AG04450 (cell line): ENCODE data around the gene TMOD4. TPM values are rescaled to one million over a fixed set of nuclear protein-coding genes. Genes with fewer than 3 reads are reported as not detected.

ENCODE experiments used
- CTCF ChIA-PET: fragments of 300-600, 350-600 bp; formaldehyde crosslinking; extraction: SDS; loops from one replicate; lab custom pipeline; 2022; ENCODE audit warnings: antibody characterized with exemption, inconsistent platforms; lab: Charles Lee
- POLR2A ChIA-PET: fragments of 350-600 bp; formaldehyde crosslinking; extraction: SDS; loops from one replicate; lab custom pipeline; 2021; ENCODE audit warnings: antibody characterized with exemption, inconsistent platforms; lab: Yijun Ruan, JAX
- DNase-seq: peaks from one replicate; pipeline ENCODE4 v3.0.0-alpha.2; 2011; ENCODE audit warnings: low read depth, low spot score
- H3K27ac ChIP-seq: one replicate; pipeline ENCODE4 v1.5.1; 2012; ENCODE audit warnings: low read depth, low read length, control low read depth
- H3K27me3 ChIP-seq: one replicate; pipeline ENCODE4 v1.6.0; 2012; ENCODE audit warnings: low read length; ENCODE audit not compliant: control insufficient read depth, insufficient read depth
- H3K4me3 ChIP-seq: 2 replicates; pipeline ENCODE4 v1.5.1; 2011; ENCODE audit warnings: mild to moderate bottlenecking, low read depth, low read length, control low read depth
- H3K9me3 ChIP-seq: 2 replicates; pipeline ENCODE4 v1.5.1; 2012; ENCODE audit warnings: low read length; ENCODE audit not compliant: control insufficient read depth, insufficient read depth
- polyA plus RNA-seq: library from polyadenylated mRNA; depleted of rRNA; stranded (reverse); fragments of >200 nt; gene quantifications from 2 replicates; pipeline ENCODE4 v1.2.3, GENCODE V29; 2011
- TF ChIP-seq, protein P1 (sequence below): IDR thresholded peaks from 2 replicates; pipeline ENCODE4 v1.5.1; 2011; ENCODE audit warnings: low read depth, low read length, control low read depth, inconsistent platforms

Gene TMOD4
- polyA plus RNA-seq, 1 experiment, result not detected

DNA sequence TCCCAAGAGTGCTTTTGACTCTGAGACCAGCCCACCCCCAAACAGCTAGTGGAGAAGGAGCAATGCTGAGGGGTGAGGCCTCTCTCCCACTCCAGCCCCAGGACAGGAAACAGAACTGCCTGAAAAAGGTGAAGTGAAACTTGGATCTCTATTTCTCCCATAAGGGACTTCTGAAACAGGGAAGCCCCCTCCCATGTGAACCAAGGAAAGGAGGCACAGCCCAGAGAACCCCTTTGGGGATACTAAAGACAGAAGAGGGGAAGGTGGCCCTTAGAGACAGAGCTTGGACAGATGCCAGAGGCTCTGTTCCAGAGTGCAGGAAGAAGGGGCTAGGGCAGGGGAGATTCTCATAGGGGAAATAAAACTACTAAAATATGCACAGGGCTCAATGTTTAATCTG lies 16.4 kb downstream of the TMOD4 start:
- no peak overlapping the region for H3K4me3 ChIP-seq
- CTCF ChIA-PET, result interaction anchor here (6.5 kb wide), 1 partner anchor 60 kb away, joined by 162 read pairs; no protein-coding TSS in a partner anchor
- no peaks in the 10 kb centered on the region for H3K27me3 ChIP-seq
- no peaks in the 10 kb centered on the region for H3K9me3 ChIP-seq
- TF ChIP-seq, protein P1, sequence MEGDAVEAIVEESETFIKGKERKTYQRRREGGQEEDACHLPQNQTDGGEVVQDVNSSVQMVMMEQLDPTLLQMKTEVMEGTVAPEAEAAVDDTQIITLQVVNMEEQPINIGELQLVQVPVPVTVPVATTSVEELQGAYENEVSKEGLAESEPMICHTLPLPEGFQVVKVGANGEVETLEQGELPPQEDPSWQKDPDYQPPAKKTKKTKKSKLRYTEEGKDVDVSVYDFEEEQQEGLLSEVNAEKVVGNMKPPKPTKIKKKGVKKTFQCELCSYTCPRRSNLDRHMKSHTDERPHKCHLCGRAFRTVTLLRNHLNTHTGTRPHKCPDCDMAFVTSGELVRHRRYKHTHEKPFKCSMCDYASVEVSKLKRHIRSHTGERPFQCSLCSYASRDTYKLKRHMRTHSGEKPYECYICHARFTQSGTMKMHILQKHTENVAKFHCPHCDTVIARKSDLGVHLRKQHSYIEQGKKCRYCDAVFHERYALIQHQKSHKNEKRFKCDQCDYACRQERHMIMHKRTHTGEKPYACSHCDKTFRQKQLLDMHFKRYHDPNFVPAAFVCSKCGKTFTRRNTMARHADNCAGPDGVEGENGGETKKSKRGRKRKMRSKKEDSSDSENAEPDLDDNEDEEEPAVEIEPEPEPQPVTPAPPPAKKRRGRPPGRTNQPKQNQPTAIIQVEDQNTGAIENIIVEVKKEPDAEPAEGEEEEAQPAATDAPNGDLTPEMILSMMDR, result no peak
- POLR2A ChIA-PET, result no interaction called here
- H3K27ac ChIP-seq, result no peak overlapping the region
- DNase-seq, result no peak

DNA sequence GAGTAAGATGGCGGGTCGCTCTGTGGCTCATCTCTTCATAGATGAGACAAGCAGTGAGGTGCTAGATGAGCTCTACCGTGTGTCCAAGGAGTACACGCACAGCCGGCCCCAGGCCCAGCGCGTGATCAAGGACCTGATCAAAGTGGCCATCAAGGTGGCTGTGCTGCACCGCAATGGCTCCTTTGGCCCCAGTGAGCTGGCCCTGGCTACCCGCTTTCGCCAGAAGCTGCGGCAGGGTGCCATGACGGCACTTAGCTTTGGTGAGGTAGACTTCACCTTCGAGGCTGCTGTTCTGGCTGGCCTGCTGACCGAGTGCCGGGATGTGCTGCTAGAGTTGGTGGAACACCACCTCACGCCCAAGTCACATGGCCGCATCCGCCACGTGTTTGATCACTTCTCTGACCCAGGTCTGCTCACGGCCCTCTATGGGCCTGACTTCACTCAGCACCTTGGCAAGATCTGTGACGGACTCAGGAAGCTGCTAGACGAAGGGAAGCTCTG lies 17.0 kb downstream of the TMOD4 start:
- Histone ChIP-seq H3K27ac (no peak overlapping the region), H3K27me3 (no peaks in the 10 kb centered on the region), H3K9me3 (no peaks in the 10 kb centered on the region), H3K4me3 (no peak overlapping the region)
- ChIA-PET POLR2A (no interaction called here), CTCF (interaction anchor here (6.5 kb wide), 1 partner anchor 59 kb away, joined by 162 read pairs; no protein-coding TSS in a partner anchor)
- TF ChIP-seq, protein P1, result no peak
- DNase-seq, result no peak

GRCh38 chr1:151158326-151158725 lies 17.5 kb downstream of the TMOD4 start:
- ChIA-PET CTCF (interaction anchor here (0.6 to 6.5 kb wide), 2 partner anchors 38 to 59 kb away, joined by 6 to 162 read pairs; no protein-coding TSS in a partner anchor), POLR2A (interaction anchor here (0.6 kb wide), 1 partner anchor 76 kb away, joined by 4 read pairs; no protein-coding TSS in a partner anchor)
- Histone ChIP-seq H3K4me3 (no peak overlapping the region), H3K27me3 (no peaks in the 10 kb centered on the region), H3K9me3 (no peaks in the 10 kb centered on the region), H3K27ac (no peak overlapping the region)
- TF ChIP-seq, protein P1, result no peak
- no peak for DNase-seq

GRCh38 chr1:151157067-151157531 lies 18.7 kb downstream of the TMOD4 start:
- Histone ChIP-seq H3K9me3 (no peaks in the 10 kb centered on the region), H3K27ac (no peak overlapping the region), H3K4me3 (no peak overlapping the region), H3K27me3 (no peaks in the 10 kb centered on the region)
- DNase-seq, result no peak
- CTCF ChIA-PET, result interaction anchor here (1.4 to 6.5 kb wide), 3 partner anchors 58 to 132 kb away, joined by 3 to 162 read pairs (median 27); no protein-coding TSS in a partner anchor
- TF ChIP-seq, protein P1, result no peak
- POLR2A ChIA-PET, result interaction anchor here (1.4 kb wide), 1 partner anchor 33 kb away, joined by 4 read pairs; the partner anchor contains the start of gene VPS72

DNA sequence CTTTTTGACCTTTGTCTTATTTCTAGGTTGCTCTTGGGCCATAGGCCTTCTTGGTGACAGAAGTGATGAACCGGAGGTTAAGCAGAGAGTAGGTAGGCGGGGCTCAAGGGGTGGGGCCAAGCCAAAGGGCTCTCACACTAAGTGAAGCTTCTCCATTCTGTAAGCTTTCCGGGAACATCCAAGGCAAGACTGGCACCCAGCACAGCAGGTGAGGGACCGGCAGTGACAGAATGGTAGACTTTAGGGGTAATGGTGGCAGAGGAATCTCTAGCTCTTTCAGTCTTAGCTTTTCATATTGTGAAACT lies 19.3 kb downstream of the TMOD4 start, which contains the start of gene TNFAIP8L2:
TSS of gene TNFAIP8L2 (plus strand) at position 135 of the 305 bp plus-strand sequence. CDS start 2,049 bp downstream, outside the sequence.
- ChIA-PET POLR2A (interaction anchor here (1.4 kb wide), 1 partner anchor 33 kb away, joined by 4 read pairs; the partner anchor contains the start of gene VPS72), CTCF (interaction anchor here (0.6 to 6.5 kb wide), 5 partner anchors 49 to 544 kb away, joined by 3 to 162 read pairs (median 3); no protein-coding TSS in a partner anchor)
- H3K27ac ChIP-seq, result no peak within 1 kb of the TSS
- no peaks in the 10 kb centered on the region for H3K27me3 ChIP-seq
- H3K9me3 ChIP-seq, result no peaks in the 10 kb centered on the region
- no peak for DNase-seq
- TF ChIP-seq, protein P1, result no peak
- no peak within 1 kb of the TSS for H3K4me3 ChIP-seq
